ENCODE results near the gene SOD1.

DNA sequence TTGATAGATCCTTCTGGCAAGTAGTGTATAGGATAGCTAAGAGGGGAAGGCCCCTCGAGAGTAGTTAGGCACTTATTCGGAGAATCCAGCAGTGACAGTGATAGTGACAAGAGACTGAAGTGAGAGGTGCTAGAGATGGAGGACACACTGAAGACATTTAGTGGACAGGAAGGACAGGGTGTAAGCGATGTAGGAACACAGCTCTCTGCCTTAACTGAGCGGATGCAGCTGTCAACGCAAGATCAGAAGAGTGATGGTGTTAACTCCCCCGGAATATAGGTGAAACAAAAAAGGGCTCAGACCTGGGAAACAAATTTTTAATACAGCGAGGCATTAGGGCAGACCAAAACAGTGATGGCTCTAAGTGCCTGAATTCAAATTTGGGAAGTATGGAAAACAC lies 15.8 kb downstream of the SOD1 start:
- TF ChIP-seq, protein P1, sequence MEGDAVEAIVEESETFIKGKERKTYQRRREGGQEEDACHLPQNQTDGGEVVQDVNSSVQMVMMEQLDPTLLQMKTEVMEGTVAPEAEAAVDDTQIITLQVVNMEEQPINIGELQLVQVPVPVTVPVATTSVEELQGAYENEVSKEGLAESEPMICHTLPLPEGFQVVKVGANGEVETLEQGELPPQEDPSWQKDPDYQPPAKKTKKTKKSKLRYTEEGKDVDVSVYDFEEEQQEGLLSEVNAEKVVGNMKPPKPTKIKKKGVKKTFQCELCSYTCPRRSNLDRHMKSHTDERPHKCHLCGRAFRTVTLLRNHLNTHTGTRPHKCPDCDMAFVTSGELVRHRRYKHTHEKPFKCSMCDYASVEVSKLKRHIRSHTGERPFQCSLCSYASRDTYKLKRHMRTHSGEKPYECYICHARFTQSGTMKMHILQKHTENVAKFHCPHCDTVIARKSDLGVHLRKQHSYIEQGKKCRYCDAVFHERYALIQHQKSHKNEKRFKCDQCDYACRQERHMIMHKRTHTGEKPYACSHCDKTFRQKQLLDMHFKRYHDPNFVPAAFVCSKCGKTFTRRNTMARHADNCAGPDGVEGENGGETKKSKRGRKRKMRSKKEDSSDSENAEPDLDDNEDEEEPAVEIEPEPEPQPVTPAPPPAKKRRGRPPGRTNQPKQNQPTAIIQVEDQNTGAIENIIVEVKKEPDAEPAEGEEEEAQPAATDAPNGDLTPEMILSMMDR (IDR thresholded peaks at IDR 0.05), result no peak
- TF ChIP-seq POLR2A (IDR thresholded peaks at IDR 0.05), result no peak
